Measurements from ENCODE around the gene NACC1.
A peak's percentile ranks its signal among the peaks of the same experiment; 100 is the strongest.

The NACC1 gene

DNA sequence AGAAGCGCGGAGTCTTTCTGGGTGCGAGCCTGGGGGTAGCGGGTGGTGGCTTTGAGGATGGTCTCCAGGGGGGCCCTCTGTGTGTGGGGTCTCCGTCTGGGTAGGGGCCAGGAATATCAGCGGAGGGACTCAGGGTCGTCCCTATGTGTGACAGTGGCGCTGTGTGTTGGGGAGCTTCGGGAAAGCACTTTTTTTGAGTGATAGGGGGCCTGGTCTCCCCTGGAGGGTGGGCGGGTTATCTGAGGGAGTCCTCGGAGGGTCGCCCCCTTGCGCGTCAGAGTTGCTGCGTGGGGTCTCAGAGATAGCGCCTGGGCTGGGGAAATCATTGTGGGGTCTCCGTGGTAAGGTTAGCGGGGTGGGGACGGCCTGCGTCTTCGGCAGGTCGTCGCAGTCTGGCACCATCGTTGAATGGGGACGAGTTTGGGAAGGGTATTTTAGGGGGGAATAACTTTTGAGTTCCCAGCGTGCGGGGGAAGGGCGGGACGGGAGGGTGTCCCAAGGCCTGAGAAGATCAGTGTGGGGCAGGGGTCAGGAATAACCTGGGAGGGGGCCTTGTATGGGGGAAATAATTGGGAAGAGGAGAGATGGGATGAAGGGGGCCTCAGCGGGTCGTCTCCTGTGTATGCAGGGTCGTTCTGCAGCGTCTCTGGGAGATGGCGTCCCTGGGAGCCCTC is 33.0 kb downstream of the NACC1 start:
- peak overlapping the region; percentile 92 for H3K4me3 ChIP-seq (ENCODE audit: low read depth, low read length)
- no peak for DNase-seq (ENCODE audit: low read depth)
- TF ChIP-seq, protein P1, sequence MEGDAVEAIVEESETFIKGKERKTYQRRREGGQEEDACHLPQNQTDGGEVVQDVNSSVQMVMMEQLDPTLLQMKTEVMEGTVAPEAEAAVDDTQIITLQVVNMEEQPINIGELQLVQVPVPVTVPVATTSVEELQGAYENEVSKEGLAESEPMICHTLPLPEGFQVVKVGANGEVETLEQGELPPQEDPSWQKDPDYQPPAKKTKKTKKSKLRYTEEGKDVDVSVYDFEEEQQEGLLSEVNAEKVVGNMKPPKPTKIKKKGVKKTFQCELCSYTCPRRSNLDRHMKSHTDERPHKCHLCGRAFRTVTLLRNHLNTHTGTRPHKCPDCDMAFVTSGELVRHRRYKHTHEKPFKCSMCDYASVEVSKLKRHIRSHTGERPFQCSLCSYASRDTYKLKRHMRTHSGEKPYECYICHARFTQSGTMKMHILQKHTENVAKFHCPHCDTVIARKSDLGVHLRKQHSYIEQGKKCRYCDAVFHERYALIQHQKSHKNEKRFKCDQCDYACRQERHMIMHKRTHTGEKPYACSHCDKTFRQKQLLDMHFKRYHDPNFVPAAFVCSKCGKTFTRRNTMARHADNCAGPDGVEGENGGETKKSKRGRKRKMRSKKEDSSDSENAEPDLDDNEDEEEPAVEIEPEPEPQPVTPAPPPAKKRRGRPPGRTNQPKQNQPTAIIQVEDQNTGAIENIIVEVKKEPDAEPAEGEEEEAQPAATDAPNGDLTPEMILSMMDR (conservative IDR thresholded peaks at IDR 0.05; ENCODE audit: low read depth, low read length) = no peak

DNA sequence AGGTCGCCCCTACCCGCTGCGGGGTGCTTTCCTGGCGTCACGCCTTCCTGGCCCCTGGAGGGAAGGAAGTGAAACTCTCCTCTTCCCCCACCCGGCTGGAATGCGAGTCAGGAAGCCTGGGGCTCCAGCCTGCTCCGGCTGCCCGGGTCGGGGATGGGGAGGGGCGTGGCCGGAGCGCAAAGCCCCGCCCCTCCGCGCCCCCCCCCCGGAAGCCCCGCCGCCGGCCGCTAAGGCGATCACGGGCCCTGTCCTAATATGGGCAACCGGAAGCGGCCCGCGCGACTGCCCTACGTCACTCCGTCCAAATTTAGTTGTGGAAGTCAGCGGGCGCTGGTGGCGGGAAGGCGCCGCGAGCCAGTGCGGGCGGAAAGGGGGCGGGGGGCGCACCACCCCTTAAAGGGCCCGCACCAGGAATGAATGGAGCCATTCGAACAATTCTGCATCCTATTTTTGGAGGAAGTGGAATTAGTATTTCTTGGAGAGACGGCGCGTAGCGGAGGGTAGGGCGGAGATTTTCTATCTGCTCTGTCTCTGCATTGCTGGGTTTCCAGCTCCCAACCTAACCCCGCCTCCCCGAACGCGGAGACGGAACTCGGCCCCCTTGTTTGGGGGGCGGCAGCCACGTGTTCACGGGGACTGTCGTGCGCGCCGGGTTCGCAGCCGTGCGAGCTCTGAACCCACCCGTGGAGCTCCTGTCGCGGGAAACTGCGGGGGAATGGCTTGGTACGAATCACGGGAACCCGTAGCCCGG is 33.7 kb downstream of the NACC1 start:
- H3K4me3 ChIP-seq (ENCODE audit: low read depth, low read length) = peak overlapping the region; percentile 92
- TF ChIP-seq, protein P1 (conservative IDR thresholded peaks at IDR 0.05; ENCODE audit: low read depth, low read length) = peak; percentile 21
- peak; percentile 98 for DNase-seq (ENCODE audit: low read depth)

DNA sequence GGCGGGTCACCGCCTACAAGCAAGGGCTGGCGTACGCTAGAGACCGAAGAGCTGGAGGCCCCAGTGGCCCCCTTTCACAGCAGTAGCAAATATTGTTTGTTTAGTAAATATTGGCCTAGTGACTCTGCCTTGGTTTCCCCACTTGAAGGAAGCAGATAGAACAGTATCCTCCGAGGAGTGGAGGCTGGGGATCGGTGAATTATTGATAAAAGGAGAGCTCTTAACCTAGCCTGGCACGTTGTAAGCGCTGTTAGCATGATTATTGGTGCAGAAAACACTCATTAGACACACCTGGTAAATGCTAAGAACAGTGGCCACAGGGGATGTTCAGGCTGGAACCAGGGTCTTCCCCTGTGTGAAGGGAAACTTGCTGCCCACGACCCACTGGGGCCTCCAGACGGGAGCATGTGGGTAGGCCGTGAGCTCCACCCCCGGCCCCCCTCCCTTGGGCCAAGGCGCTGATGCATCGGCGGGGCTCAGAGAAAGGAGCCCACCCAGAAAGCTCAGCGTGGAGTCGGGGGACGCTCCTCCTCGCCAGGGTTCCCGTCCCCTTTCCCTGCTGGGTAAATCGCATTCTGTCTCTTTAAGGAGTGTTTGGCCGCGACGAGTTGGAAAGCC is 34.4 kb downstream of the NACC1 start:
- no peak for DNase-seq (ENCODE audit: low read depth)
- TF ChIP-seq, protein P1 (conservative IDR thresholded peaks at IDR 0.05; ENCODE audit: low read depth, low read length) = no peak
- H3K4me3 ChIP-seq (ENCODE audit: low read depth, low read length) = peak overlapping the region; percentile 91

DNA sequence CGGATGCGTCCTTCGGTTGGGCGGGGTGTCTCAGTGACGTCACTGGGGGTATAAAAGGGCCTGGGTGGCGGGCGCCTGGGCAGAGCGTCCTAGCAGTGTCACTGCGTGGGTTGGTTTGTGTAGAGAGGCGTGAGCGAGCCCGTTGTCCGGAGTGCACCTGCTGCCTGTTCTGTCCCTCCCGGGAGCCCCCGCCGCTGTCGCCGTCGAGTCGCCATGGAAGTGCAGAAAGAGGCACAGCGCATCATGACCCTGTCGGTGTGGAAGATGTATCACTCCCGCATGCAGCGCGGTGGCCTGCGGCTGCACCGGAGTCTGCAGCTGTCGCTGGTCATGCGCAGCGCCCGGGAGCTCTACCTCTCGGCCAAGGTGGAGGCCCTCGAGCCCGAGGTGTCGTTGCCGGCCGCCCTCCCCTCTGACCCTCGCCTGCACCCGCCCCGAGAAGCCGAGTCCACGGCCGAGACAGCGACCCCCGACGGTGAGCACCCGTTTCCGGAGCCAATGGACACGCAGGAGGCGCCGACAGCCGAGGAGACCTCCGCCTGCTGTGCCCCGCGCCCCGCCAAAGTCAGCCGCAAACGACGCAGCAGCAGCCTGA is 35.0 kb downstream of the NACC1 start:
- DNase-seq (ENCODE audit: low read depth) = peak; percentile 95
- peak overlapping the region; percentile 91 for H3K4me3 ChIP-seq (ENCODE audit: low read depth, low read length)
- TF ChIP-seq, protein P1 (conservative IDR thresholded peaks at IDR 0.05; ENCODE audit: low read depth, low read length) = peak; percentile 30

DNA sequence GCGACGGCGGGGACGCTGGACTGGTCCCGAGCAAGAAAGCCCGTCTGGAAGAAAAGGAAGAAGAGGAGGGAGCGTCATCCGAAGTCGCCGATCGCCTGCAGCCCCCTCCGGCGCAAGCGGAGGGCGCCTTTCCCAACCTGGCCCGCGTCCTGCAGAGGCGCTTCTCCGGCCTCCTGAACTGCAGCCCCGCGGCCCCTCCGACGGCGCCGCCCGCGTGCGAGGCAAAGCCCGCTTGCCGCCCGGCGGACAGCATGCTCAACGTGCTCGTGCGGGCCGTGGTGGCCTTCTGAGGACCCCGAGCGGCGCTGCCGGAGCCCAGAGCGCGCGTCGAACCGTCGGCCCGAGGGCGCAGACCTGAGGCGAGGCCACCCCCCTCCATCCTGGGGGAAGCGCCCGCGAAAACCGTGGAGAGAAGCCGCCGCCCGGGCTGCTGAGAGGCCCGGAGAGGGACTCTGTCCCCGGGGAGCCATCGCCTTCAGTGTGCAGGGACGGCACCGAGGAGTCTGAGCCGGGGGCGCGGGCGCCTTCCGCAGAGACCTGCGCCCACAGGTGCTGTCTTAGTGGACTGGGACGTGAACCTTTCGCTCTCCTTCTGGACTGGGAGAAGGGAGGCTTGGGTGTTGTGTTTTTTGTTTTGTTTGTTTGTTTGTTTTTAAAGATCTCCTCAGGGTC is 35.6 kb downstream of the NACC1 start:
- DNase-seq (ENCODE audit: low read depth) = peak; percentile 70
- peak overlapping the region; percentile 91 for H3K4me3 ChIP-seq (ENCODE audit: low read depth, low read length)
- TF ChIP-seq, protein P1 (conservative IDR thresholded peaks at IDR 0.05; ENCODE audit: low read depth, low read length) = peak; percentile 1

DNA sequence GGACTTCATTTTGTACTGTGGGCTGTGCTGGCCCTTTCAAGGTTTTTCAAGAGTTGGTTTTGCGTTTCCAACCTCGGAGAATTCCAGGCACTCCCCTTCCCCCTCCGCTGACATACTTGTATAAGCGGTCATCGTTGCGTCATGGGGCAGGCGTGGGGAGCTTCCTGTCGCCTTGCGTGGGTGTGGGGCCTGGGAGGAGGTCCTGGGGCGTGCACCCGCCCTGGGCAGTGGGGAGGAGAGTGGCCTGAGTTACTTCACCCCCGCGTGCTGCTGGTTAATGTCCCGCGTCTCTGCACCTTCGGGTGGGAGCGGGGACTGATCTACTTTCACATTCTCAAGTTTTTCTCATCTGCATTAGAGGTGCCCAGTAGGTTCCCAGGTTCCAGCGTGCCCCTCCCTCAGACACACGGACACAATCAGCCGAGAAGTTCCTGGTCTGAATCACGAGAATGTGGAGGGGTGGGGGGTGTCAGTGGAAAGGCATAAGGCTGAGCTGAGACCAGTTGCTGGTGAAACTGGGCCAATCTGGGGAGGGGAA is 36.2 kb downstream of the NACC1 start:
- peak; percentile 93 for DNase-seq (ENCODE audit: low read depth)
- peak overlapping the region; percentile 91 for H3K4me3 ChIP-seq (ENCODE audit: low read depth, low read length)
- TF ChIP-seq, protein P1 (conservative IDR thresholded peaks at IDR 0.05; ENCODE audit: low read depth, low read length) = no peak
